22Rv1 (cell line): Measurements from ENCODE around the gene CAPZA1.

Experiments
- CTCF ChIP-seq: fragments of 450-650 bp; IDR thresholded peaks from 2 replicates; pipeline ENCODE4 v1.5.1; 2017; ENCODE audit warnings: mild to moderate bottlenecking
- ZFX ChIP-seq: fragments of 450-650 bp; IDR thresholded peaks from 2 replicates; pipeline ENCODE4 v1.6.1; 2017; ENCODE audit warnings: antibody characterized with exemption, borderline replicate concordance

DNA sequence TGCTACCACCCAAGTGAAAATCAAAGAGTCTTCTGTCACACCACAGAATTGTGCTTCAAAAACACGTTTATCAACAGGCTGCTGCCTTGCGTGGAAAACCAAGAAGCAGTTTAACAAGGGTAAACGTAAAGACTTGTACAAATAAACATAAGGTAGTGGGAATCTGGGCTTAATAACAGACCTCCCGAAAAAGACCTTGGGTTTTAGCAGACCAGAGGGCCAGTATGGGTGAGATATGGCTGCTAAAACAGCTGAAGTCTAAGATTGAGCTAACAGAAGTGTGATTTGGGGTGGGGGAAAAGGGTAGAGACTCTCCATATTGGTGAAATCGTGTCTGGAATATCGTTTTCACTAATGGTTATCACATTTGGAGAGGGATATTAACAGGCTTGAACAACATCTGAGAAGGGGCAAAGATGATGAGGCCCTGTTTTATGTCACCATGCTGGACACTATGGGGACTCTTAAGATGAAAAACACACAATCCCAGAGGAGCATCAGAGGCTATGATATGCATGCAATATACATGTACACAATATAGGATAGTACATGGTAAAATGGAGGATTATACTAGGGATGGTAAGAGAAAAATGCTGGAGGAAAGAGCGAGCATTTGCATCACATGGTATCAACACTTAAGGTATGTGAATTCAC, 56.2 kb downstream of the CAPZA1 start:
- no peak for TF ChIP-seq CTCF
- TF ChIP-seq ZFX, result no peak
